NOMO-1 treated with dmso at 0.1 percent for 144 hours (cell line): ENCODE measurements around the gene SPRED3.
A peak's percentile ranks its signal among the peaks of the same experiment; 100 is the strongest.
"Not testable (repeated sequence)": the region's sequence is repeated elsewhere in the genome, so short reads cannot be mapped to it uniquely, and the experiment has no call there.

Experiments
- DNase-seq: peaks from one replicate; lab custom pipeline; 2025; ENCODE audit not compliant: unreplicated experiment; lab: John Stamatoyannopoulos, UW

SPRED3 gene, protein sequence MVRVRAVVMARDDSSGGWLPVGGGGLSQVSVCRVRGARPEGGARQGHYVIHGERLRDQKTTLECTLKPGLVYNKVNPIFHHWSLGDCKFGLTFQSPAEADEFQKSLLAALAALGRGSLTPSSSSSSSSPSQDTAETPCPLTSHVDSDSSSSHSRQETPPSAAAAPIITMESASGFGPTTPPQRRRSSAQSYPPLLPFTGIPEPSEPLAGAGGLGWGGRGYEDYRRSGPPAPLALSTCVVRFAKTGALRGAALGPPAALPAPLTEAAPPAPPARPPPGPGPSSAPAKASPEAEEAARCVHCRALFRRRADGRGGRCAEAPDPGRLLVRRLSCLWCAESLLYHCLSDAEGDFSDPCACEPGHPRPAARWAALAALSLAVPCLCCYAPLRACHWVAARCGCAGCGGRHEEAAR

DNA sequence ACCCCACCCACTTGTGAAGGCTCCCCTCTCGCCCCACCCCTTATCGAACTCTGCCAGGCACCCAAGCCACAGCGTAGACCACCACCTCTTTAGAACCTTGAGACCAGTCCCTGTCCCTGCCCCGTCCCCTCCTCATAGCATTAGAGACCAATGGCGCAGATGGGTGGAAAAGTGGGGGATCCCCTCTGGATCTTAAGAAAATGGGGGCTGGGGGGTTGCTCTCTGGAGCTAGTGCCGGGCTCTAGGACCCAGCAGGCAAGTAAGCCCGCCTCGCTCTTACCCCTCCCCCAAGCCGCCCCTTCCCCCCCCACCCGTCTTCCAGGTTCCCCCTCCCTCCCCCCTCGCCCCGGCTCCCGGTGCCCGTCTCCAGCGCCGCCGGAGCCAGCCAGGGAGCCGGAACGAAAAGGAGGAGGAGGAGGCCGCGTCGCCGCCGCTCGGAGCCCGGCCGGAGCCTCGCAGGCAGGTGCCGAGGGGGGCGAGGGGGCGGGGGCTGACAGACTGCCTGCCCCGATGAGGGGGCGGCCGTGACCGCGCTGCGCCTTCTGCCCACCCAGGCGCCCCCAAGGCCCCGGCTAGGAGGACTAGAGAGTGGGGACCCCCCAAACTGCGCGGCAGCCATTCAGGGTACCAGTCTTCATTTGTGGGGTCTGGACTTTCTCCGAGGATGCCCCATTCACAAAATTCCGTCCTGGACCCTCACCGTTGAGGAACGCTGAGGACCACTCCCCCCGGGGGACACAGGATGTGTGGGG lies at the start of gene SPRED3:
SPRED3 (plus strand) TSS at position 349 of the 752 bp plus-strand sequence. CDS start 1,606 bp downstream, outside the sequence.
- no peak for DNase-seq

DNA sequence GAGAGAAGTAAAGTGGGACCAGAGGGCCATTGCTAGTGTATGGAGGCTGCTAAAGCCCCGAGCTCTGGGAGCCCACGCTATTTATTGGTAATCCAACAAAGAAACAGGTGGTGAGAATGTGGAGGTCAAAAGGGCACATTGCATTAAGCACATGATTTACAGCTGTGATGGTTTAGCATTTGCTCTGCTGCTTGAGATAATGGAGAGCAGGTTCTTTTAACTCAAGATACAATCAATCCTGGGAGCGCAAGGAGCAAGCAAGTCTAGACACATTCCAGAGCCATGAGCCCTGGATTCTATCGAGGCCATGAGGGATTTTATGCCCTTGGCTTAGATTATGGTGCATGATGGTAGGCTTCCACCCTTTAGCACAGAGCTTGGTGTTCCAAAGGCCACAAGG lies 49.5 kb upstream of the SPRED3 start:
- not testable (repeated sequence) for DNase-seq

DNA sequence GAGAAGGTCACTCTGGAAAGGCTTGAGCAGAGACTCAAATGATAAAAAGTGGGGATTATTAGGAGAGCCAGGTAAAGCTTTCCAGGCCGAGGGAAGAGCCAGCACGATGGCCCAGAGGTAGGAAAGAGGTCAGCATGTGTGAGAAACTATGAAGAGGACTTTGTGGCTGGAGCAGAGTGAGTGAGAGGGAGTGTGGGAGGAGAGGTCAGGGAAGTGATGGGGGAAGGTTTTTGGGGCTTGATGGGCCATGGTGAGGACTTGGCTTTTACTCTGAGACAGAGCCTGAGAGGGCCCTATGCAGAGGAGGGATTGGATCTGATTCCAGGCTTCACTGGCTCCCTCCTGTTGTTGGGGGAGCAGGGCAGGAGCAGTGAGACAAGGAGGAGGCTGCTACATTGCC lies 47.6 kb upstream of the SPRED3 start:
- no peak for DNase-seq

DNA sequence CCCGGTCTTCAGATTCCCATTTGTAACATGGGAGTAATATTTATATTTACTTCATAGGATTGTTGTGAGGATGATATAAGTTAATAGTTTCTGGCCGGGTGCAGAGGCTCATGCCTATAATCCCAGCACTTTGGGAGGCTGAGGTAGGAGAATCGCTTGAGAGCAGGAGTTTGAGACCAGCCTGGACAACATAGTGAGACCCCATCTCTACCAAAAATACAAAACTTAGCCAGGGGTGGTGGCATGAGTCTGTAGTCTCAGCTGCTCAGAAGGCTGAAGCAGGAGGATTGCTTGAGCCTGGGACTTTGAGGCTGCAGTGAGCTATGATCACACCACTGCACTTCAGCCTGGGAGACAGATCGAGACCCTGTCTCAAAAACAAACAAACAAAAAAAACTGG lies 41.7 kb upstream of the SPRED3 start:
- no peak for DNase-seq

DNA sequence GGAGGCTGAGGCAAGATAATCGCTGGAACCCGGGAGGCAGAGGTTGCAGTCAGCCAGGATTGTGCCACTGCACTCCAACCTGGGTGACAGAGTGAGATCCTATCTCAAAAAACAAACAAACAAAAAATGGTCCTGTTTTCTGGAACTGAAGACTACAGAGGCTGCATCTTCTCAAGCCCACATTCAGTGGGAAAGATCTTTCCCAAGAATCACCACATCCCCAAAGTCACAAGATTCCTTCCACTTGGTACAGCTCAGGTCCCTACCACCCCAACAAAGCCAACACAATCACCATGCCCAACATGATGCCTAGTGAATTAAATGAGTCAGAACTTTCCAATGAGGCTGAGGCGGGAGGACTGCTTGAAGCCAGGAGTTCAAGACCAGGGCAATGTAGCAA lies 37.6 kb upstream of the SPRED3 start:
- no peak for DNase-seq

DNA sequence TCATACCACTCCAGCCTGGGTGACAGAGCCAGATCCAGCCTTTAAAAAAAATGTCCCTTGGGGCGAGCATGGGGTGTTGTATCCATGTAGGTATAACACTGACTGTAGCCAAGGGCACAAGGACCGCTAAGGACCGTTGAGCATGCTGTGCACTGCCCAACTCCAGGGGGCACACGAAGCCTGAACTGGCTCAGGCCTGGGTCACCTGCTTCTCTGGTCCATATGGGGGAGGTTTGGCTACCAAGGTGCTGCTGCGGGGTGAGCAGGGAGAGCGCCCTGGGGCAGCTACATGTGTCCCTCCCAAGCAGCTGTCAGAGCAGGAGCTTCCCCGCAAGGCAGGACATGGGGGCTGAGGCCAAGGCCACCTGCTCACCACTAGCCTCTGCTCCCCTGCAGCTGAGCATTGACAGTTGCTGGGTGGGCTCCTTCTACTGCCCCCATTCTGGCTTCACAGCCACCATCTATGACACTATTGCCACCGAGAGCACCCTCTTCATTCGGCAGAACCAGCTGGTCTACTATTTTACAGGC lies 36.6 kb upstream of the SPRED3 start:
- no peak for DNase-seq

DNA sequence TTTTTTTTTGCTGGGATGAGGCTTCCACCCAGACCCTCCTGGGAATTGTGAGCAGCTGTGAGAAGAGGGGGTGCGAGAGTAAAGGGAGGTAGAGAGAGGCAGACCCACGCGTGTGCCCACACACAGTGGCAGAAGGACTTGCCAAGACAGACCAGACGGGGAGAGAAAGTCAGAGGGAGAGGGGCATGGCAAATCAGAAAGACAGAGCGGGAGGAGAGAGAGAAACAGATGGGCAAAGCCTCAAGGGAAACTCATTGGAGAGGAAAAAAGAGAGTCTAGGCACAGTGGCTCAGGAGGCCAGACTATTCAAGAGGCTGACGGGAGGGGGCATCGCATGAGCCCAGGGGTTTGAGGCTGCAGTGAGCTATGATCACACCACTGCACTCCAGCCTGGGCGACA lies 35.9 kb upstream of the SPRED3 start:
- no peak for DNase-seq

DNA sequence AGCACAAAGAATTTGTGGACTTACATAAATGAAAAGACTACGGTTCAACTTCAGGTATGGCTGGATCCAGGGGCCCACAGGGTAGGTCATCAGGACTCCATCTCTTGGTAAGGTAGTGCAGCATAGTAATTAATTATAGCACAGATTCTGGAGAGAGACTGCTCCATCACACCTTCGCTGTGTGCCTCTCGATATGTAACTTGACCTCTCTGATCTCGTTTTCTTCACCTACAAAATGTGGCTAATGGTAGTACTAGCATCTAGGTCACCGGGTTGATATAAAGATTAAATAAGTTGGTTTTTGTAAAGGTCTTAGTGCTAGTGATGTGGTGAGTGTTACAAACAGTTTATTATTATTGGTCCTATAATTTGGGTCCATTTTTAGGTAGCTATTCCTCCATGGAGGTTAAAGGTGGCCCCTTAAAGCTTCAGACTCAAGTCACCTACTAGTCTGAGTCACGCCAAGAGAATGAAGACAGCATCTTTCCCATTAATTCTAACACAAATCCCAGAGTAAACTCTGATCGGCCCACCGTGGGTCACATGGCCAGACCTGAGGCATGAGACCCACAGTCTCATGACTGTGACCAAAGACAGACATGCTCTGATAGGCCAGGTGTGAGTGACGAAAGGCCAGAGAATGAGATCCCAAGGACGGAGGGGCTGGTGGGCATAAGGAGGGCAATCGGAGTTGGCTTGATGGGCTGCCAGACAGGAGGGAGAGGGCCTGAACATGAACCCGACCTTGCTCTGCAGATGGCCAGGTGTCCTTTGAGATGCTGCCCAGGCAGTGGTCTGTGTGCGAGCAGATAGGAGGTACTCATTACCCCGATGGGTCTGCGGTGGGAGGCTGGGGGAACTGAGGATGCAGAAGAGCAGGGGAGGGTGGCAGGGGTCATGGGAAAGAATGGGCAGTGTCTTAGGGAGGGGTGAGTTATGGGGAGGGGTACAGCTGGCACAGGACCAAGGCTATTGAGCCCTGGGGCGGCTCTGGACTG lies 32.5 kb upstream of the SPRED3 start:
- no peak for DNase-seq

DNA sequence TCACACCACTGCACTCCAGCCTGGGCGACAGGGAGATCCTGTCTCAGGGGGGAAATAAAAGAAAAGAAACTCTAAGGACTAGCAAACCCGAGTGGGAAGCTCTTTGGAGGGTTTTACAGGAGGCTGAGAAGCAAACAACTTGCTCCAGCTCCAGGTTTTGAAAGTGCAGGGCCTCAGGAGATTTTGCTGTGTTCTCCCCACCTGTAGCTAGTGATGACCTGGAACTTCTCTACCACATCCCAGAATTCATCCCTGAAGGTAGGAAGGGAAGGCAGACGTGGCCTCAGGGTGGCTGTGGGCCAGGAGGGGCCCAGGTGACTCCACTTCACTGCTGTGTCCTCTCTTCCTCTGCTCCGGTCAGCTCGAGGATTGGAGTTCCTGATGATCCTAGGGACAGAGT lies 30.4 kb upstream of the SPRED3 start:
- no peak for DNase-seq

DNA sequence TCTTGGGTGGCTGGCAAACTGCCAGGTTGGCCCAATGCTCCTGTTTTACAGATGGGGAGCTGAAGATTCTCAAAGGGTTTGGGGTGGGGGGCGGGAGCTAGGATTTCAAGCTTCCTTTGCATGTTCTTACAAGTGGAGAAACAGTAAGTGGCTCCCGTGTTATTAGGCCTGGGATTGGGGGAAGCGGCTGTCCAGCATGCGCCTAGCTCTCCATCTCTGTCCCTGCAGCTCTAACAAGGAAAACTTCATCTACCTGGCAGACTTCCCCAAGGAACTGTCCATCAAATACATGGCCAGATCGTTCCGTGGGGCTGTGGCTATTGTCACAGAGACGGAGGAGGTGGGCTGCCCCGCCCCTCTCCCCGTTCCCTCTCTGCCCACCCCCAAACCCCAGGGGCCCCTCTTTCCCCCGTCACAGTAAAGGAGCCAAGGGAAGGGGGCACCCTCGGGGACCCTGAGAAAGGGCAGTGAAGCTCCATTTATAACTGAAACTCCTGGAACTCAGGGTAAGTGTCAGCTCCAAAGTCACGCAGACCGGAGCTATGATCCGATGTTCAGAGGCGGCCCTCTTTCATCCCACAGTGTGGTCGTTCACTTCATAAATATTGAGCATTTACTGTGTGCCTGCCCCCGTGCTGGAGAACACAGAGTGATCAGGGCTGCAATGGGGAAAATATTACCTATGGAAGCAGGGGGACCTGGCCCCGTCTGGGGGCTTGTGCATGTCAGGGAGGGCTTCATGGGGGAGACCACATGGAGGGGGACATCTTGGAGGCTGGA lies 29.1 kb upstream of the SPRED3 start:
- DNase-seq: no peak

DNA sequence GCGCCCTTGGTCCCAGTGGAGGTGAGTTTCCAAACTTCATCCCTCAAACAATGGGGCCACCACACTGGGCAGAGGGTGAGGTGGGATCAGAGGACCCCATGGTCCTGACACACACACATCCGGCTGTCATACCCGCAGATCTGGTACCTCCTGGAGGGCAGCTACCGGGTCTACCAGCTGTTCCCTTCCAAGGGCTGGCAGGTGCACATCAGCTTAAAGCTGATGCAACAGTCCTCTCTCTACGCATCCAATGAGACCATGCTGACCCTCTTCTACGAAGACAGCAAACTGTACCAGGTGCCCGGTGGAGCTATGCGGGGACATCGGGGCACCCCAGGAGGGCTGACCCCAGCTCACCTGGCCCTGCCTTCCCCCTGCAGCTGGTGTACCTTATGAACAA lies 28.1 kb upstream of the SPRED3 start:
- no peak for DNase-seq

DNA sequence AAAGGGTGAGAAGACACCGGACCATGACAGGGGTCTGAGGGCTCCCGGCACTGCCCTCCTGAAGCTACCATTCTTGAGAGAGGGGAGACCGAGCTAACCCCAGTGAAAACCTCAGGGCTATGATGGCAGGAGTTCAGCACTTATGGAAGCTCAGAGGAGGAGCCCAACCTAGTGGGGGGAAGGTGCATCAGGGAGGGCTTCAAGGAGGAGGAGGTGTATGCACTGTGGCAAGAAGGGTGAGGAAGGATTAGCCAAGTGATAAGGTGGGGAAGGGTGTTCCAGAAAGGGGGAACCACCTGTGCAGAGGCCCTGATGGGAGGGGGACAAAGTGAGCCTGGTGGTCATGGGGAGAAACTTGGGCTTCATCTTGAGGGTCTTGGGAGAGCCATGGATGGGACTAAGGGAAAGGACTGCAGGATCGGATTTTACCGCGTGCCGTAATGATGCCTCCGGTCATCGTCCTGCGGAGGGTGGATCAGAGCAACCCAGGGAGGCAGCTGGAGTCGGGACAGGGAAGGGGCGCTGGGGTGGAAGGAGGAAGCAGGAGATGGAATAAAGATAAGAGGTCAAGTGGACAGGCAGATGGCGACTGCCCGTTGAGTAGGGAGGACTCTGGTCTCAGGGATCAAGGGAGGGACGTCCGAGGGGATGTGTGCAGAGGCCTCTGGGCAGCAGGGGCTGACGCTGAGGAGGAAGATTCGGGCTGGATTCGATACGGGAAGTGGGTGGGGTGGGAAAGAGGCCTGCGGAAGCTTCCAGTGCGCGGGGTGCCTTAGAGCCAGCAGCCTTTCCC lies 27.5 kb upstream of the SPRED3 start:
- no peak for DNase-seq

DNA sequence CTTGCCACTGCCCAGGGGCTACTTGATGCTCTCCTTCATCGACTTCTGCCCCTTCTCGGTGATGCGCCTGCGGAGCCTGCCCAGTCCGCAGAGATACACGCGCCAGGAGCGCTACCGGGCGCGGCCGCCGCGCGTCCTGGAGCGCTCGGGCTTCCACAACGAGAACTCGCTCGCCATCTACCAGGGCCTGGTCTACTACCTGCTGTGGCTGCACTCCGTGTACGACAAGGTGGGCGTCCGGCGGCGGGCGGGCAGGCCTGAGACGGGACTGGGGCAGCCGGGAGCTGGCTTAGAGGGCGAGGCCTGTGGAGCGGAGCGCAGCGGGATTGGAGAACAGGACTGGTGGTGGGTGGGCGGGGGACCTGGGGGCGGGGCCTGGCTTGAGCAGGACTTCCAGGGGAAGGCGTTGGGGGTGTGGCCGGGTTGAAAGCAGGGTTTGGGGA lies 26.8 kb upstream of the SPRED3 start:
- DNase-seq: peak; percentile 75

DNA sequence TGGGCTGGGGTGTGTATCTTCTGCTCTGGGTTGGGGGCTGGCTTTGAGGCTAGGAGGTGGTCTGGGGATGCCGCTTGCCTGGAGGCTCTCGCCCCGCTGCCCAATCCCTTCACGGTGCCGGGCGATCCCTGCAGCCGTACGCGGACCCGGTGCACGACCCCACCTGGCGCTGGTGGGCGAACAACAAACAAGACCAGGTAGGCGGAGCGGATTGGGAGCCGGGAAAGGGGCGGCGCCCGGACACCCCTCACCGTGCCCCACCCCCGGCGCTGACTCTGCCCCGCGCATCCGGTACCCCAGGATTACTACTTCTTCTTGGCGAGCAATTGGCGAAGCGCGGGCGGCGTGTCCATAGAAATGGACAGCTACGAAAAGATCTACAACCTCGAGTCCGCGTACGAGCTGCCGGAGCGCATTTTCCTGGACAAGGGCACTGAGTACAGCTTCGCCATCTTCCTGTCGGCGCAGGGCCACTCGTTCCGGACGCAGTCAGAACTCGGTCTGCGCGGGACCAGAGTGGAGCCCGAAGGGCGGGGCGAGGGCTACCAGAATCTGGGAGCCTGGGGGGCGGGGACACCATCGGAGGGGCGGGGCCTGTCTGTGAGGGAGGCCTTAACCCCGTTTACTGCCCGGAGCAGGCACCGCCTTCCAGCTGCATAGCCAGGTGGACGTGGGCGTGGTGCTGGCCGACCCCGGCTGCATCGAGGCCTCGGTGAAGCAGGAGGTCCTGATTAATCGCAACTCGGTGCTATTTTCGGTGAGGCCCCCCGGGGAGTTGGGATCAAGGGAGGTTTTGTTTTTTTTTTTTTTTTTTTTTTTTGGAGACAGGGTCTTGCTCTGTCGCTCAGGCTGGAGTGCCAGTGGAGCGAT lies 26.2 kb upstream of the SPRED3 start:
- DNase-seq: peak; percentile 84

DNA sequence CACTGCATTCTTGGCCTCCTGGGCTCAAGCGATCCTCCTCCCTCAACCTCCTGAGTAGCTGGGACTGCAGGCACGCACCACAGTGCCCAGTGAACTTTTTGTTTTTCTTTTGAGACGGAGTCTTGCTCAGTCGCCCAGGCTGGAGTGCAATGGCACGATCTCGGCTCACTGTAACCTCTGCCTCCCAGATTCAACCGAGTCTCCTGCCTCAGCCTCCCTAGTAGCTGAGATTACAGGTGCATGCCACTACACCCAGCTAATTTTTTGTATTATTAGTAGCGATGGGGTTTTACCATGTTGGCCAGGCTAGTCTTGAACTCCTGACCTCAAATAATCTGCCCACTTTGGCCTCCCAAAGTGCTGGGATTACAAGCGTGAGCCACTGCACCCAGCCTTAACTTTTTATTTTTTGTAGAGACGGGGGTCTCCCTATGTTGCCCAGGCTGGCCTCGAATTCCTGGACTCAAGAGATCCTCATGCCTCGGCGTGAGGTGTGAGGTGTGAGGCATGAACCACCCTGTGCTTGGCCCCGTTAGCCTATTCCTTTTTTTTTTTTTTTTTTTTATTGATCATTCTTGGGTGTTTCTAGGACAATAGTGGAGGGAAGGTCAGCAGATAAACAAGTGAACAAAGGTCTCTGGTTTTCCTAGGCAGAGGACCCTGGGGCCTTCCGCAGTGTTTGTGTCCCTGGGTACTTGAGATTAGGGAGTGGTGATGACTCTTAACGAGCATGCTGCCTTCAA lies 25.4 kb upstream of the SPRED3 start:
- DNase-seq: not testable (repeated sequence)

DNA sequence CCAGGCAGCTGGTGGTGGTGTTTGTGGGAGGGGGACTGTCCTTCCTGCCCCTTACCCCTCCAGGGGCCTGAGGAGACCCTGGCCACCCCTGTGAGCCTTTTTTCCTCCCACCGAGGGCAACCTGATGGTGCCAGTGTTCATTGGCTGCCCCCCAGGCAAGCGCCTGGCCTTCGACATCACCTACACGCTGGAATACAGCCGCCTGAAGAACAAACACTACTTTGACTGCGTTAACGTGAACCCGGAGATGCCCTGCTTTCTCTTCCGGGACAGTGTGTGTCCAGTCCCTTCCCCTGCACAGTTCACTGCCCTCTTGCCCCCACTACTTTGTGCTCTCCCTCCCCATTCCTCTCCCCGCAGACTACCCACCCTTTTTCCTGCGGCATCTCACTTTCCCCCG lies 21.5 kb upstream of the SPRED3 start:
- no peak for DNase-seq

DNA sequence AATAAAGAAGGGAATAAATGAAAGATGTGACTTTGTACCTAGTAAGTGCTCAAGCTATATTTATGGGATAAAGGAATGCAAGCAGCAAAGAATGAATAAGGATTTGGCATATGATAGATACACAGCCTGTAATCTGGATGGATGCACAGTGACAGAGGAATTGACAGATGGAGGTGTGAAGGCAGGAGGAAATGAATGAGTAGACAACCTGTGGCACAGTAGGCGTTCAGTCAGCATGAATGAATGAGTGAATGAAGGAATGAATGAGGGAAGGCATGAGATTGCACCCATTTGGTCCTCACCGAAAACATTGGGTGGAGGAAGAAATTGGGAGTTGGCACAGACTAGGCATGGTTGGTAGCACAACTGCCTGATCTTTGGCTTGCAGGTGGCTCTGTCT lies 18.9 kb upstream of the SPRED3 start:
- DNase-seq: no peak

DNA sequence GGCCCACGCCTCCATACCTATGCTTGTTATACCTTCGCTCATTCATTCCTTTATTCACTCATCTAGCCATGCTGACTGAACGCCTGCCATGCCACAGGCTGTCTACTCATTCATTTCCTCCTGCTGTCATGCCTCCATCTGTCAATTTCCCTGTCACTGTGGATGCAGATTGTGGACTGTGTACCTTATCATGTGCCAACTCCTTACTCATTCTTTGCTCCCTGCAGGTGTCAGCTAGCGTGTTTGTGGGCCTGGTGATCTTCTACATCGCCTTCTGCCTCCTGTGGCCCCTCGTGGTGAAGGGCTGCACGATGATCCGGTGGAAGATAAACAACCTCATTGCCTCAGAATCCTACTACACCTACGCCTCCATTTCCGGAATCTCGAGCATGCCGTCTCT lies 18.2 kb upstream of the SPRED3 start:
- no peak for DNase-seq
